Parathyroid adenoma (tissue), 2 donors: ENCODE measurements around the gene TMEM120B.

Experiments used
- H2AFZ ChIP-seq: fragments of 300-600 bp; sonication (generic); one replicate; pipeline ENCODE4 v1.7.0; 2017; ENCODE audit warnings: antibody characterized with exemption, mild to moderate bottlenecking
- H3K27ac ChIP-seq: fragments of 300-600 bp; sonication (generic); one replicate; pipeline ENCODE4 v1.7.0; 2017
- H3K27me3 ChIP-seq: fragments of 300-600 bp; sonication (generic); one replicate; pipeline ENCODE4 v1.7.0; 2017; ENCODE audit warnings: low read length; ENCODE audit not compliant: control insufficient read depth, insufficient read depth
- H3K36me3 ChIP-seq: fragments of 300-600 bp; sonication (generic); one replicate; pipeline ENCODE4 v1.7.0; 2017; ENCODE audit warnings: low read length; ENCODE audit not compliant: control insufficient read depth, insufficient read depth
- H3K4me1 ChIP-seq: fragments of 300-600 bp; sonication (generic); one replicate; pipeline ENCODE4 v1.7.0; 2017; ENCODE audit warnings: control low read depth
- H3K4me2 ChIP-seq: fragments of 300-600 bp; sonication (generic); one replicate; pipeline ENCODE4 v1.7.0; 2017; ENCODE audit warnings: low read length
- H3K4me3 ChIP-seq: fragments of 300-600 bp; sonication (generic); one replicate; pipeline ENCODE4 v1.7.0; 2017; ENCODE audit warnings: low read depth, low read length
- H3K79me2 ChIP-seq: fragments of 300-600 bp; sonication (generic); one replicate; pipeline ENCODE4 v1.7.0; 2017; ENCODE audit warnings: control low read depth
- H3K9ac ChIP-seq: fragments of 300-600 bp; sonication (generic); one replicate; pipeline ENCODE4 v1.7.0; 2017; ENCODE audit warnings: mild to moderate bottlenecking
- H3K9me3 ChIP-seq: fragments of 300-600 bp; sonication (generic); one replicate; pipeline ENCODE4 v1.7.0; 2017; ENCODE audit warnings: low read length; ENCODE audit not compliant: control insufficient read depth
- TF ChIP-seq, protein P1 (sequence below): fragments of 300-600 bp; sonication (generic); IDR thresholded peaks from one replicate; pipeline ENCODE4 v1.7.0; 2017; ENCODE audit warnings: antibody characterized with exemption, mild to moderate bottlenecking
- donor health status: primary hyperparathyroidism.

TMEM120B gene

DNA sequence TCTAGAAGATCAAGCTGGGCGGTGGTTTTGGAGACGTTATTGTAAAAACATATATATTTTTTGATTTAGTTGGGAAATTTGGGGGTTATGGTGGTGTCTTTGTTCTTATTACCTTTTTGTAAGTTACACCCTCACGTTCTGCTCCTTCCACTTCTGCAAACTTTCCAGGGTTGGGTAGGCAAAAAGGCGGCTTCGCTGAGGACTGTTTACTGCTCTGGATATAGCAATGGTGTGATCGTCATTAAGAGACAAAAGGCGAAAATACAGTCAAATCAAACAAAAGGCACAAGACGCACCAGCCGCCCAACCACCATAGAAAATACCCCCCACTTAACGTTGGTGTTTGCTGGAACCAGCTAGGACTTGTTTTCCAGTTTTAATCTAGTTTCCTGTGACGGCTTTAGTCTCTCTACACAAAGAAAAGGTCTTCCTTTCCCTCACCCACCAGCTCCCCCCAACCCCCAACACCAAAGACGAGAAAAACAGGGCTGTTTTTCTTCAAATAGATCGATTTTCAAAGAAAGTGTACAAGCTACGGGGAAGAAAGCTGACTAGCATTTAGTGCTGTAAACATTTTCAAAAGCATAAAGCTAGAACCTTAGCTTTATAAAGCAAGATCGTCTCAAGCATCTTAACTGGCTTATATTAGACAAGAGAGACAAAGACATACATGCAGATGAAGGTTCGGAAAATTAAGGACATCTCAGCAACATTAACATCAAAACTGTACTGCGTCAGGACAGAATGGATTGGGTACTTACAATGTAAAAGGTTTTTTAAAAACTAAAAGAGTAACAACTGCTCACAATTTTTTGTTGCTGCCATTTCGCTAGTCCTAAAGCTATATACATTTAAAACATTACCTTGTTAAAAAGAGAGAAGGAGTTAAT, 89.3 kb downstream of the TMEM120B start:
- Histone ChIP-seq H3K79me2 (peaks cover 17% of the 10 kb centered on the region), H3K9me3 (no peaks in the 10 kb centered on the region), H3K4me1 (peaks cover 28% of the 10 kb centered on the region), H3K4me3 (peak overlapping the region; percentile 95), H3K4me2 (peak overlapping the region; percentile 99), H3K9ac (peak overlapping the region; percentile 88), H2AFZ (peak overlapping the region; percentile 42), H3K27me3 (no peaks in the 10 kb centered on the region), H3K36me3 (no peaks in the 10 kb centered on the region), H3K27ac (peak overlapping the region; percentile 100)
- TF ChIP-seq, protein P1, sequence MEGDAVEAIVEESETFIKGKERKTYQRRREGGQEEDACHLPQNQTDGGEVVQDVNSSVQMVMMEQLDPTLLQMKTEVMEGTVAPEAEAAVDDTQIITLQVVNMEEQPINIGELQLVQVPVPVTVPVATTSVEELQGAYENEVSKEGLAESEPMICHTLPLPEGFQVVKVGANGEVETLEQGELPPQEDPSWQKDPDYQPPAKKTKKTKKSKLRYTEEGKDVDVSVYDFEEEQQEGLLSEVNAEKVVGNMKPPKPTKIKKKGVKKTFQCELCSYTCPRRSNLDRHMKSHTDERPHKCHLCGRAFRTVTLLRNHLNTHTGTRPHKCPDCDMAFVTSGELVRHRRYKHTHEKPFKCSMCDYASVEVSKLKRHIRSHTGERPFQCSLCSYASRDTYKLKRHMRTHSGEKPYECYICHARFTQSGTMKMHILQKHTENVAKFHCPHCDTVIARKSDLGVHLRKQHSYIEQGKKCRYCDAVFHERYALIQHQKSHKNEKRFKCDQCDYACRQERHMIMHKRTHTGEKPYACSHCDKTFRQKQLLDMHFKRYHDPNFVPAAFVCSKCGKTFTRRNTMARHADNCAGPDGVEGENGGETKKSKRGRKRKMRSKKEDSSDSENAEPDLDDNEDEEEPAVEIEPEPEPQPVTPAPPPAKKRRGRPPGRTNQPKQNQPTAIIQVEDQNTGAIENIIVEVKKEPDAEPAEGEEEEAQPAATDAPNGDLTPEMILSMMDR = no peak

DNA sequence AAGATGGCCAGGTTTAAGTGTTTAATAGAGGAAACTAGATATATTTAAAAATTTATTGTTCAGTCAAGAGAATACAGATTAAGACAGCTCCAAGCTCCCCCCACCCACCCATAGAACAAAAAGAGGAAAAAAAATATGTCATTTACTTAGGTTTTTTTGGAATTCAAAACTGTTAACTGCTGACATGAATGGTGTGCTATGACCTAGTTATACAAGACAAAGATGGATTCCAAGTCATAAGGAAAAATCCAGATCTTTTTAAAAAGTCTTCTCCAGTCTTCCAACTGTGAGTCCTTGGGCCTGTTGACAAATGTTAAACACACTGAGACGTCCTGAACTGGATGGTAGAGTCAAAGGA, 89.9 kb downstream of the TMEM120B start:
- Histone ChIP-seq H3K4me2 (peak overlapping the region; percentile 99), H3K79me2 (peaks cover 21% of the 10 kb centered on the region), H3K27ac (peak overlapping the region; percentile 100), H3K4me1 (peaks cover 28% of the 10 kb centered on the region), H3K27me3 (no peaks in the 10 kb centered on the region), H3K4me3 (peak overlapping the region; percentile 95), H3K9ac (peak overlapping the region; percentile 88), H3K9me3 (no peaks in the 10 kb centered on the region), H3K36me3 (no peaks in the 10 kb centered on the region), H2AFZ (no peak overlapping the region)
- TF ChIP-seq, protein P1 = no peak

DNA sequence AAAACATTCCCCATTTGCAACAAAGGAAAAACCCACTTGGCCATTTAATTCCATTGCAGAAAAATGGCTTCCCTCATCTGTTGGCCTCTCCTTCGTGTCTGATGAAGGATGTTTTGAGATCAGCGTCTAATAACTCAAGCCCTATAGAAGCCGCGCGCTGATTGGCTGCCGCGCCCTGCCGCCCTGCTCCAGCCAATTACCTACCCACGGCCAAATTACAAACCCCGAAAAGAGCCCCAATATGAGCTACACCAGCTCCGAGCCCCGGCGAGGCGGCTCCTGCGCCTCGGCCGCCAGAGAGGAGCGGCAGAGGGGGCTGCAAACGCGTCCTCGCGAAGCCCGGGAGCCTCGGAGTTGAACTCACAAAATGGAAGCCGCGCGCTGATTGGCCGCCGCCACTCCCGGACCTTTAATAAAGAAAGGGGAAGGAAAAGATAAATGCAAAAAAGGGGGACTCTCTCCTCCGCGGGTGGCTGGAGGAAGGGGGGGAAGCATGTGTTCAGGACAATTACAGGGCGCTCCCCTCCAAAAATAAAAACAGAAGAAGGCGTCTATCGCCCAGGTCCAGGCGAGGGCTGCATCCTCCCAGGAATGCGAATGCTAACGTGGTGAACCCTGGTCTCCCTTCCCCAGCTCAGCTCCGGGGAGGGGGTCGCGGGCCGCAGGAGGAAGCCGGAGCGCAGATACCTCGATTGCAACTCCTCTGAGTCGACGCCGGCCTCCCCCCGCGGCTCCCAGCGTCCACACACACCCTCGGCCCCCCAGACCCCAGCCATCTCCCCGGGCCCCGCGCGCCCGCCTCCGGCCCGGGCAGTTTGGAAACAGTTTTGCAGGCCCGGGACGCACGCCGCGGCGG, 90.5 kb downstream of the TMEM120B start:
- peaks cover 22% of the 10 kb centered on the region for H3K4me1 ChIP-seq
- peak overlapping the region; percentile 95 for H3K4me3 ChIP-seq
- H2AFZ ChIP-seq = peak overlapping the region; percentile 86
- no peaks in the 10 kb centered on the region for H3K9me3 ChIP-seq
- no peaks in the 10 kb centered on the region for H3K27me3 ChIP-seq
- H3K79me2 ChIP-seq = peaks cover 24% of the 10 kb centered on the region
- H3K9ac ChIP-seq = peak overlapping the region; percentile 88
- peak overlapping the region; percentile 99 for H3K4me2 ChIP-seq
- no peaks in the 10 kb centered on the region for H3K36me3 ChIP-seq
- TF ChIP-seq, protein P1 = peak; percentile 20
- H3K27ac ChIP-seq = peak overlapping the region; percentile 100

DNA sequence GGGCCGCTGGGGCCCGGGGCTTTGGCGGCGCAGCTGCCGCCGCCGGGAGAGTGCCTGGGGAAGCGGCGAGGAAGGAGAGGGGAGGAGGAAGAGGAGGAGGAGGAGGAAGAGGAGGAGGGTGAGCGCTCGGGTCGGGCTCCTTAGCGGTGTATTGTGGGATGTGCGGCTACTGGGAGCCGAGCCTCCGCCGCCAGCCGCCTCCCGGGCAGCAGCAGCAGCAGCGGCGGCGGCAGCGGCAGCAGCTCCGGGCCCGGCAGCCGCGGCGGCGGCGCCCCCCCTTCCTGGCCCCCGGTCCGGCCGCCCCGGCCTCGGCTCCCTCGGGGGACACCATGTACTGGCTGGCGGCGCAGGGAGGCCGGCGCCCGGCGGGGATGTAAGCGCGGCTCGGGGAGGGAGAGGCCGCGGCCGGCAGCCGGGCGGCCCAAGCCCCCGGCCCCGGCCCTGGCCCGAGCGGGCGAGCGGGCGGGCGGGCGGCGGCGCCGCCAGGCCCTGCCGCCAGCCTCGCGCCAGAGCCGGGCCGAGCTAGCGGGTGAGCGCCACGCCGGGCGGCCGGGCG, 91.4 kb downstream of the TMEM120B start, which contains the start of gene SETD1B:
Gene SETD1B, plus strand, starts transcription at position 149 of the 556 bp plus-strand sequence. CDS start 729 bp downstream, outside the sequence.
- Histone ChIP-seq H3K36me3 (no peaks in the 10 kb centered on the region), H3K27ac (peak within 1 kb of the TSS; percentile 100), H3K9ac (peak within 1 kb of the TSS; percentile 88), H3K4me3 (peak within 1 kb of the TSS; percentile 95), H3K4me1 (peaks cover 13% of the 10 kb centered on the region), H3K27me3 (no peaks in the 10 kb centered on the region), H3K79me2 (peaks cover 27% of the 10 kb centered on the region), H3K9me3 (no peaks in the 10 kb centered on the region), H3K4me2 (peak within 1 kb of the TSS; percentile 99), H2AFZ (peak within 1 kb of the TSS; percentile 86)
- TF ChIP-seq, protein P1 = no peak
